Heart left ventricle (tissue), 13 donors: ENCODE results near the gene RPS3A.

Experiments used
- POLR2A ChIP-seq, 2 donors: fragments of 450-650 bp; IDR thresholded peaks; one replicate each; pipeline ENCODE4 v1.6.1; 2017; ENCODE audit warnings: antibody characterized with exemption in 2 of 2, mild to moderate bottlenecking in 2 of 2, moderate library complexity in 2 of 2
- TF ChIP-seq, protein P1 (sequence below), 12 donors: fragments of 200-600 bp; sonication (generic) in 4 of 12; IDR thresholded peaks; one replicate each; pipeline versions ENCODE4 v1.5.0 to v1.8.0; 2018 to 2022; ENCODE audit warnings: antibody characterized with exemption in 12 of 12, mild to moderate bottlenecking in 5 of 12
- donor health status: ischemic (EF 13 %, LVEDD 7.1; RV severe dilation, severe dysfunction).
- donor health status: DM: no; HTN: yes; CAD: no.
- donor health status: DM: no; HTN: no; CAD: no.
- donor health status: ischemic (EF 25% LVEDD 6.9; RV normal size, moderate dysfunction).
- donor health status: ischemic (EF 25% LVEDD 5.7; RV mildly dilated, moderate dysfunction).
- donor health status: ischemic (EF 35%, LVEDD 5.7; RV mildly dilated, moderate dysfunction).
- donor health status: nonischemic (EF 11% LVEDD 7.7; RV severe dilation, severe dysfunction).
- donor health status: DM: yes; HTN: yes; CAD: no.
- donor health status: PGD.
- donor health status: ischemic (EF 29% LVEDD 5.4; RV normal size, mild dysfunction).
- donor health status: nonischemic (EF 23%, LVEDD 6.1; RV moderate dilation, normal function).

DNA sequence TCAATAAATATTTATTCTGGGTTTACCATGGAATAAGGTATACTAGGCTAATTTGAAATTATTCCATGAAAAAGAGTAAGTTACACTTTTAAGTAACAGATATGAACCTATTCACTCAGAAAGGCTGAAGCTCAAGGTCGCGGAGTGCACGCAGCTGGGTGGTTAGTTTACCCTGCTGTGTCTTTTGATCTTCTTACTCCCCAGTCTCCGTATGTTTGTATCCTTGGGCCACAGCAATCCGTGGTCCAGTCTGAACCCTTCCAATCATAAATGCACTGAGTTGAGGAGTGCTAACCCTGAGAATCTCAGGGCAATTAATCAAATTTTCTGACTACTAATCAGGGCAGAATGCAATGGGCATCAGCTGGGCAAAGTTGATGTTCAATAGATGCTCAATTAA is 33.9 kb downstream of the RPS3A start:
- TF ChIP-seq, protein P1, sequence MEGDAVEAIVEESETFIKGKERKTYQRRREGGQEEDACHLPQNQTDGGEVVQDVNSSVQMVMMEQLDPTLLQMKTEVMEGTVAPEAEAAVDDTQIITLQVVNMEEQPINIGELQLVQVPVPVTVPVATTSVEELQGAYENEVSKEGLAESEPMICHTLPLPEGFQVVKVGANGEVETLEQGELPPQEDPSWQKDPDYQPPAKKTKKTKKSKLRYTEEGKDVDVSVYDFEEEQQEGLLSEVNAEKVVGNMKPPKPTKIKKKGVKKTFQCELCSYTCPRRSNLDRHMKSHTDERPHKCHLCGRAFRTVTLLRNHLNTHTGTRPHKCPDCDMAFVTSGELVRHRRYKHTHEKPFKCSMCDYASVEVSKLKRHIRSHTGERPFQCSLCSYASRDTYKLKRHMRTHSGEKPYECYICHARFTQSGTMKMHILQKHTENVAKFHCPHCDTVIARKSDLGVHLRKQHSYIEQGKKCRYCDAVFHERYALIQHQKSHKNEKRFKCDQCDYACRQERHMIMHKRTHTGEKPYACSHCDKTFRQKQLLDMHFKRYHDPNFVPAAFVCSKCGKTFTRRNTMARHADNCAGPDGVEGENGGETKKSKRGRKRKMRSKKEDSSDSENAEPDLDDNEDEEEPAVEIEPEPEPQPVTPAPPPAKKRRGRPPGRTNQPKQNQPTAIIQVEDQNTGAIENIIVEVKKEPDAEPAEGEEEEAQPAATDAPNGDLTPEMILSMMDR (IDR thresholded peaks at IDR 0.05): no peak
- TF ChIP-seq POLR2A (IDR thresholded peaks at IDR 0.05): no peak
